DLD1 (cell line): ENCODE results near the gene DENND6A.
"Not testable (repeated sequence)": the region's sequence is repeated elsewhere in the genome, so short reads cannot be mapped to it uniquely, and the experiment has no call there.

ENCODE experiments used
- in situ Hi-C: cut with HindIII; loops from 2 replicates; pipeline ENCODE4 v1.10.0; 2017; ENCODE audit warnings: low sequenced_read_pairs

DENND6A gene

DNA sequence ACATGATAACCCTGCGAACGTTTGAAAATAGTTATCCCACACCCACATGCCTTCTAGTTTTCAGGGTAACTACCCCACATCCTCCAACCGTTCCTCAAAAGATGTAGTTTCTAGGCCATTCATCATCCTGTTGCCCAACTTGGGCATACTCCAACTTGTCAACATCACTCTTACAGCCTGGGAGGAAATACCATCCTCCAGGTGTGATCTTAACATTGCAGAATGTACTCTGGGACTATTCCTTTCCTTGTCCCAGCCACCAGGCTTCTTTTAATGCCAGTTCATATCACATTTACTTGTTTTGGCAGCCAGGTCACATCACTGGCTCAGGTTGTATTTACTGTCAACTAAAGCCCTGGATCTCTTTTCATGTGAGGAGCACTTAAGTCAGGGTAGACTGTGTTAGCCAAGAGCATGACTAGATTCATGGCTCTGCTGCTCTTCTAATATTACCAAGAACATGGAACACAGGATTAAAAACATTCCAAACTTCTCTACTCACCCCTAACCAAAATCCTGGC is 4.0 kb upstream of the DENND6A start:
- in situ Hi-C loops: no loop called here

DNA sequence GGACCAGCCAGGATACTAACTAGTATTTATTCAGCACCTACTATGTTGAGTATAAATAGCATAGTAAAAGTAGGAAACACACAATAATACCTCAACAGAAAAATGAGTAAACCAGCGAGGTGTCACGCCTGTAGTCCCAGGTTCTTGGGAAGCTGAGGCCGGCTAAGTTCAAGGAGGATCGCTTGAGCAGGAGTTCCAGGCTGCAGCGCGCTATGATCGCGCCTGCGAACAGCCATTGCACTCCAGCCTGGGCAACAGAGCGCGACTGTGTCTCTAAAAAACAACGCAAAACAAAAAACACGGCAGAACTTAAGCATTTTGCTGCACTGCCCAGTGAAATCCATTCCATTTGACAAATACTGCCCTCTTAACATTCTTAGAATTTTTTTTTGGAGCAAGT is 1.3 kb upstream of the DENND6A start:
- in situ Hi-C loops: no loop called here

DNA sequence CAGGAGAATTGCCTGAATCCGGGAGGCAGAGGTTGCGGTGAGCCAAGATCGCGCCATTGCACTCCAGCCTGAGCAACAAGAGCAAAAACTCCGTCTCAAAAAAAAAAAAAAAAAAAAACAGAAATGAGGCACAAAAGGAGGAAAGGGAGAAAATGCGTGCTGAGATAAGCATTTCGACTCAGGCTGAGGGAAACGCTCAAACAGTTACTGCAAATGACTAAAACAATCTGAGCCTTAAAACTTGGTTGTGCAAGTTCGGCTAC is 813 bp downstream of the DENND6A start:
- in situ Hi-C loops: not testable (repeated sequence)

DNA sequence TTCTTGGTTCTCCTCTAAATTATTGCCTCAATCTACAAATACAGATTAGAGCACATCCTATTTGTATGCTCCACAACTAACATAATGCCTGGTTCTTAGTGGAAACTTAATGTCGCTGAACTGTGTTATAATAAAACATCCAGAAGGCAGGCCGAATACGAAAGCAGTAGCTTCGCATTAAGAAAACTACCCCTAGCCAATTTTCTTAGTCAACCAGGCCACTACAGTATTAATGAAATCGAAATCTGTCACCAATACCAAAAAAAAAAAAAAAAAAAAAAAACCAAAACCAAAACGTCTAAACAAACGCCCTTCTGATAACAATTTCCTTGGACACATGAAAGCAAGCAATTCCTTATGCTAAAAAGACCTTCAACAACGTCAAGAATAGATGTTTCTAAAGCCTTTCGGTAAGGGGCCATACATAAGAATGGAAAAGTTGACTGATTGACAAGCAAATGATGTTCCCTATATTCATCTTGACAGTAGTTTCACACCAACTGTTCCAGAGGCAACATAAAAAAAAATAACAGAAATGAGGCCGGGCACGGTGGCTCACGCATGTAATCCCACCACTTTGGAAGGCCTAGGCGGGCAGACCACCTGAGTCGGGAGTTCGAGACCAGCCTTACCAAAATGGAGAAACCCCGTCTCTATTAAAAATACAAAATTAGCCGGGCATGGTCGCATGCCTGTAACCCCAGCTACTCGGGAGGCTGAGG is 1.3 kb downstream of the DENND6A start:
- in situ Hi-C loops: no loop called here

DNA sequence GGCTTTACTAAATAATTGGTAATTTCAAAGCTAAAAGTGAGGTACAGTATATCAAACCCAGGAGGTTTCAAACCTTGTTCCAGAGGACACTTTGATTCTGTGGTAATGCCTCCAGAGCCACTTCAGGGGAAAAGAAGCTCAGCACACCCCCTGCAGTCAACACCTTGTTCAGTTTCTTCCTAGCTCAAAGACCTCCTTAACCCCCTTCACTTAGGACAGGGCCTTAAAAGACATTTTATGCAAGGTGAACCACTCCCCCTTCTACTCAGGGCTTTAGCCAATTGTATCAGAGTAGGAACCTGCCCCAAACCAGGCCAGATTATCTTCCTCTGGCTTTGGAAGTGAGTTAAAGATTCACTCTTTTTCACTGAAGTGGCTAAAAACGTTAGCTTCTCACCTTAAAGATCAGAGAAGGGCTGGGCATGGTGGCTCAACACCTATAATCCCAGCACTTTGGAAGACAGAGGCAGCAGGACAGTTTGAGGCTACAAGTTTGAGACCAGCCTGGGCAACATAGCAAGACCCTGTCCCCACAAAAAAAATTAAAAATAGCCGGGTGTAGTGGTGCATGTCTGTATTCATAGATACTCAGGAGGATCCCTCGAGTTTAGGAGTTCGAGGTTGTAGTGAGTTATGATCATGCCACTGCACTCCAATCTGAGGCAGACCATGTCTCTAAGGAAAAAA is 3.4 kb downstream of the DENND6A start:
- in situ Hi-C loops: no loop called here

DNA sequence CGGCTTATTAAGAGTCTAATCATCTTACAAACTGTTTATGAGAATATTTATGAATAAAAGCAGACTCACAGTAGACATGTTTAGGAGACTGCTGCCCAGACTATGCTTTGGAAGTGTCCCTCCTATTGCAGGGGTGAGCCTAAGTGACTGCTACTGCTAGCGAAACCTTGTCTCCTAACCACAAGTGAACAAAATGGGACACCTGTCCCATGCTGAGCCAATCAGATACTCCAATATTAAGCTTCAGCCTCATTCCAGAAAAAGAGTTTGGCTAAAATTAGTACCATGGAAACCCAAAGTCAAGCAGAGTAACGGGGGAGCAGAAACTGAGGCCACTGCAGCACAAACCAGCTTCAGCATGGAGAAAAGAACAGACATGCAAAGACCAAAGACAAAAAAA is 4.6 kb downstream of the DENND6A start:
- in situ Hi-C loops: no loop called here

DNA sequence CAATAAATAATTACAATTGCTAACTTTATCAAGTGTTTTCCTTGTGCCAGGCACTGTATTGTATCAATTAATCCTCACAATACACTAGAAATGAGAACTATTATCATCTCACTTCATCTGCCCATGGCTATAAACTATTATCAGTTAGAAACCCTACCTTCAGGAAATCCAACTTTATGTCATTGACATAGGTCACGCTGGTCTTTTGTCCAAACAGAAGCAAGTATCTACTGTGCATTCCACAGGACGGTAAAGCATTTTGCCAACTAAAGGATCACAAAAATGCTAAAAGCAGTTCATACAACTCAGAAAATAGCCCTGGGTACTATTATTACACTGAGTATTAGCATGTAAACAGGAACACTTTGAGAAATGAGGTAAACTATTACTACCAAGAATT is 9.6 kb downstream of the DENND6A start:
- in situ Hi-C loops: no loop called here

DNA sequence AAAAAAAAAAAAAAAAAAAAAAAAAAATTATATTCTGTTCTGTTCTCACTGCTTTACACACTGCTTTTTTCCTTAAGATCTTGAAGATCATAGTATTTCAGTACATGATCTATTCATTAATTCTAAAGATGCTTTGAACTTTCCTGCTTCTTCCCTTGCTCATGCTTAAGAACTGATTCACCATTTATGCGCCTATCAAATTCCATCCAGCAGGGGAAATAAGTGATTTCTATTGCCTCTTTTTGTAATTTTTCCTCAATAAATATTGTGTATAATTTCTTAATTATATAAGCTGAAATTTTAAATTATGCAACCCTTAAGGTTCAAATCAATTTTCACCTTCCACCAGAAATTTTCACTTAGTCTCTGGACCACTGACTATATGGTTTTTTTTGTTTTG is 10.6 kb downstream of the DENND6A start:
- in situ Hi-C loops: no loop called here

DNA sequence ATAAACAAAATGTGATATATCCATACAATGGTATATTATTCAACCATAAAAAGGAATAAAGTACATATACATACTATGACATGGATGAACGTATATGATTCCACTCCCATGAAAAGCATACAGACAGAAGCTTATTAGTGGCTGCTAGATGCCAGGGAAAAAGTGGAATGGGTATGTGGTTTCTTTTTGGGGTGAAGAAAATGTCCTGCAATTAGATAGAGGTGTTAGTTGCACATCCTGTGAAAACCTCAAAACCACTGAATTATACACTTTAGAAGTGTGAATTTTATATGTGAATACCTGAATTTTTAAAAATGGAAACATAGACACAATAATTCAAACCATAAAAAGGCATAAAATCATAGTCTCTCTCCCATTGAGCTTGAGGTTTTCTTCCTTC is 11.2 kb downstream of the DENND6A start:
- in situ Hi-C loops: no loop called here

DNA sequence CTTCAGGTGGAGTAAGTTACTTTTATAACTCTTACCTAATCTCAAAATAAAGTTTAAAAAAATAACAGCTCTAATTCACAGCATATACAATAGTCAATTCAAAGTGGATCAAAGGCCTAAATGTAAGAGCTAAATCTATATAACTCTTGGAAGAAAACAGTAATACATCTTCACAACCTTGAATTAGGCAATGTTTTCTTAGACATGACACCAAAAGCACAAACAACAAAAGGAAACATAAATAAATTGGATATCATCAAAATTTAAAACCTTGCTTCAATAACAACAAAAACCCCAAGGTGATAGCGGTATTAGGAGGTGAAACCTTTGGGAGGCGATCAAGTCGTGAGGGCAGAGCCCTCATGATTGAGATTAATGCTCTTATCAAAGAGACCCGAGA is 12.8 kb downstream of the DENND6A start:
- in situ Hi-C loops: no loop called here

DNA sequence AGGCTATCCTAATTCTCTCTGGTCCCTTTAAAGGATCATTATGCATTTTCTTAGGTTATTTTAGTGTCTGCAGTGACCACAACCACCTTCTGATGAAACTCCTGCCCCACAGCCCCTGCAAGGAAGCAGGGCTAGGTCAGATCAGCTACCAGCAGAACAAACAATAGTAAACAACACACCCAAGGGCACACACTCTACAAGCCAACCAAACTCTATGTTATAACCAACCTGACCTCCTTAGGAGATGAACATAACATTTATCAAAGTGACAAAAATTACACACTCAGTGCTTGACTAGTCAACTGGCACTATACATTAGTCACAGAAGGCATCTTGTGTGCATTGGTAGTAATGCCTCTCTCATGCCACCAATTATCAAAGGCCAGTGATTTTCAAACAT is 17.3 kb downstream of the DENND6A start:
- in situ Hi-C loops: no loop called here

DNA sequence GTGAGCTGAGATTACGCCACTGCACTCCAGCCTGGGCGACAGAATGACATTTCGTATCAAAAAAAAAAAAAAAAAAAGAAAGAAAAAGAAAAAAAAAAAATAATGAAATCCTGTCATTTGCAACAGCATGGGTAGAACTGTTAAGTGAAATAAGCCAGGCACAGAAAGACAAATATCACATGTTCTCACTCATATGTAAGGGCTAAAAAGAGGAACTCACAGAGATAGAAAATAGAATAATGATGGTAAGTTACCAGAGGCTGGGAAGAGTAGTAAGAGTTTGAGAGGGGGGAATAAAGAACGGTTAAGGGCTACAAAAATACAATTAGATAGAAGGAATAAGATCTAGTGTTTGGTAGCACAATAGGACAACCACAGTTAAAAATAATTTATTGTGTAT is 19.7 kb downstream of the DENND6A start:
- in situ Hi-C loops: no loop called here

DNA sequence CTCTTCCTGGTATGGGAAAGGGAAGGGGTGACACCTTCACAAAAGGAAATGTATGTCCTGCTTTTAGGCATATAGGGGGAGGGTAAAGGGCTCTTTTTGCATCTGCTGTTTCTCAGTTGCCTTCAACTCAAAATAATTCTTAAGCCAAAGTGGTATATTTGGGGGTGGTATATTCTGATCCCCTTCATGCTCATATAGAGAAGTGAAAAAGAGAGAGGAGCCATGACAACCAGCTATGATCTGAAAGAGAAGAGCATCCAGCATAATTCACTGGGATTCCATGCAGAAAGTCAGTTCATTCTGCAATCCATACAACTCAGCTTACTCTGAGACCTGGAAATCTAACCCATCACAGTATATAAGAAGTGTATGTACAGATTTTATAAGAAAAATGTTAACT is 22.3 kb downstream of the DENND6A start:
- in situ Hi-C loops: no loop called here

DNA sequence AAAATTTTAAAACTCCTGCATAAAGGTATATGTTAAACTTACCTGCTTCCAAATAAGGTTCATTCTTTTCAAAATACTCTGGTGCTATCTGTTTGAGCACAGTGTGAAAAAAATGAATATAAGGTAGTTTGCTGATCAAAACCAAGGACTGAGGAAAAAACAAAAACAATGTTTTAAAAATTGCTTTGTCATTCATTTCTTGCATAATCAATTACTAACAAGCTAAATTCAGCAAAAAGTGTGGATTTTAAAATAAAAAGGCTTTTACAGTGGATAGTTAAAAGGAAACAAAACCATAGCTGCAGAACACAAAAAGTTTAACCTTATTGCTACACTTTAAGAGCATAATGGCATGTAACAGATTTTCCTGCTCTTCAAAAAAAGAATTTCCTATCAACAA is 31.5 kb downstream of the DENND6A start:
- in situ Hi-C loops: no loop called here

DNA sequence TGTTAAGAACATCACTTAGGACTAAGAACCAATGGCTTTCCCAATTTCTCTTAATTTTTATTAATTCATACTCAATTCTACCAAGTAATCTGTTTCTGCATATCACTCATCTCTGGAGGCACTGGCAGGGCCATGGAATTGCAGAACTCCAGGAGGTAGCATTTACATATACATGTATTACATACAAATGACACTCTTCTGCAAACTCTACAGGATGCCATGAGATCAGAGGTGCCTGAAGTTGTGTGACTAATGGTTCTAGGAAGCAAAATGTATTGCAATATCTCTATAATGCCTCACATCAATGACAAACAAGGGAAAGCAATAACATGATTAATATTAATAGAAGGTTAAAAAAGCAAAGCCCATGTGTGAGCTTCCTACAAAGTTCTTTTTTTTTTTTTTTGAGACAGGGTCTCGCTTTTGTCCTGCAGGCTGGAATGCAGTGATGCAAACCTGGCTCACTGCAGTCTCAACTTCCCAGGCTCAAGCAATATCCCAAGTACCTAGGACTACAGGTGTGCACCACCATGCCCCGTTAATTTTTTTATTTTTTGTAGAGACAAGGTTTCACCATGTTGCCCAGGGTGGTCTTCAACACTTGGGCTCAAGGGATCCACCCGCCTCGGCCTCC is 33.0 kb downstream of the DENND6A start:
- in situ Hi-C loops: no loop called here

DNA sequence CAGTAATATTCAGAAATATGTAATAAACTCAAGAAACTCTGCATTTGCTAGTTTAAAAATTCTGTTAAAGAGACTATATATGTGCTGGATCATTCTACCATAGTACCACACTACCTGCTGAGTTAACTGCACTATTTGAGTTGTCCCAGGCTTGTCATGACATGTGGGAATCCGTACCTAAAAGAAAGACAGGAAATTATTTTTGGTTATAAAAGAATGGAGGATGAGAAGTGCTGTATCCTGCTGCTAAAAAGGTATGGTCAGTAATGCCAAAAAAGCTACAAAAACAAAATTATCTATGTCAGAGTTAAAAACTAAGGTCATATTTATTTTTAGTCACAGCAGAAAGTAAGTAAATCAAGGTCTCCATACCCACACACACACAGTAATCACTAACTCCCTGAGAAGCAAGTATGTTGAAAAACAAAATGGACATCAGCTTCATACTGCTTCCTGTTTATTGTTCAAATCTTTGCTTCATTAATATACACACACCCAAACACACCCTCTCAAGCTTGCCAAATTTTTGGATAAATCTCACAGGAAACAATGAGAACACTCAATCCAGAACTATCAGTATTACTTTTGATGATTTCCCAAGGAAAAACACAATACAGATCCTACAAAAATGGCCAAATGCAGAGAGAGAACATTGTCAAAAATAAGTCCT is 33.7 kb downstream of the DENND6A start:
- in situ Hi-C loops: no loop called here

DNA sequence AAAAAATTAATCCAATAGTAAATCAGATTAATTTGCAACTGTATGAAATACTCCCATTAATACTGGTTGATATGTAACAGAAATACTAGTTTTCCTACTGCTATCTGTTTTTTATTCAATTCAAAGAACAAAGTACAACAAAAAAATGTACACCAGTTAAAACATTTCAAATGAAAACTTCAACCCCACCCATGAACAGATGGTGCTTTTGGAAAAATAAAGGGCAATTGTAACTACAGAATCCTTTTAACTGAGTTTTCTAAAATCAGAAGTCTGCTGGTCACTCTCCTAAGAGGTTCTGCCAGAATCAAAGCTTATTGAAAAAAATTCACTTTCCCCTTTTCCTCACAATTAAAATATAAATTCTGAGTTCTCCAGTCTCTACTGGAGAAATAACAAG is 34.3 kb downstream of the DENND6A start:
- in situ Hi-C loops: no loop called here

DNA sequence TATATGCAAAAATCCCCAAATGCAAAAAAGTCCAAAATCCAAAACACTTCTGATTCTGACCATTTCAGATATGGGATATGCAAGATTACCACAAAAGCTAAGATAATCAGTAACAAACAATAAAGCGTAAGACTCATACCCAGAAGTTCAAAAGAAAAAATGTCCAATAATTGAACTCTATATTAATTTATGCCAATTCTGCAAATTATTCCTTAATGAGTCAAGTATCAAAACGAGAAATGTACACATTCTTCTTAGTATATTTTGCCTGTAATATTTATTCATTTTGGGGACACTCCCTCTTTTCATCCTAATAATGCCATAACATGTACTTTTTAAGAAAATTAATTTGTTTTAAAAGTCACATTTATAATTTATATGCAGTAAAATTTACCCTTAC is 37.1 kb downstream of the DENND6A start:
- in situ Hi-C loops: no loop called here

DNA sequence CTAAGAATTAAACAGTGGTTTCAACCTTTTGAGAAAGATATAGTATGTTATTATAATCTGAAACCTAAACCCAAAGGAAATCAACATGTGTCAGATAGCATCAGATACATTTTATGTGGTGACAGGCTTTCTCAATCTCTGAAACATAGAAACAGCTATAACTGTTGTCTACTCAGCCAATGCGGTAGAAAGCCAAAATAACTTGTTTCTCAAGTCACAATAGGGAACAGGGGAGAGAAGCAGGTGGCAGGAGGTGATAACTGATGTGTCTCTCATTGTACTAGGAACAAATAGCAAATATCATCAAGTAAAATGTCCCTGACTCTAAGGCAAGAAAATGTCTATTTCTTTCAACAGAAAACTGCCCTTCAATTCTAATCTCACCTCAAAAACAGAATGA is 38.6 kb downstream of the DENND6A start:
- in situ Hi-C loops: no loop called here

DNA sequence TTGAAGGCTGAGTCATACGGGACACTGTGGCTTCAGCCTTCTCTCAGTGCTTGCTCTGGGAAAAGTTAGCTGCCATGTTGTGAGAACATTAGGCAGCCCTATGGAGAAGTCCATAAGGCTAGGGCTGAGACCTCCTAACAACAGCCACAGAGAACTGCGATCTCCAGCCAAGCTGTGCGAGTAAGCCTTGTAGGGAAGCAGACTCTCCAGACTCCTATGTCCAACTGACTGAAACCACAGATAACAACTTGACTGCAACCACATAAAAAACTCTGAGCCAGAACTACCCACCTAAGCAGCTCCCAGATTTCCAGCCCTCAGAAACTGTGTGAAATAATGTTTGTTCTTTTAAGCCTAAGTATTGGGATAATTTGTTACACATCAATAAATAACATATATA is 40.7 kb downstream of the DENND6A start:
- in situ Hi-C loops: no loop called here

DNA sequence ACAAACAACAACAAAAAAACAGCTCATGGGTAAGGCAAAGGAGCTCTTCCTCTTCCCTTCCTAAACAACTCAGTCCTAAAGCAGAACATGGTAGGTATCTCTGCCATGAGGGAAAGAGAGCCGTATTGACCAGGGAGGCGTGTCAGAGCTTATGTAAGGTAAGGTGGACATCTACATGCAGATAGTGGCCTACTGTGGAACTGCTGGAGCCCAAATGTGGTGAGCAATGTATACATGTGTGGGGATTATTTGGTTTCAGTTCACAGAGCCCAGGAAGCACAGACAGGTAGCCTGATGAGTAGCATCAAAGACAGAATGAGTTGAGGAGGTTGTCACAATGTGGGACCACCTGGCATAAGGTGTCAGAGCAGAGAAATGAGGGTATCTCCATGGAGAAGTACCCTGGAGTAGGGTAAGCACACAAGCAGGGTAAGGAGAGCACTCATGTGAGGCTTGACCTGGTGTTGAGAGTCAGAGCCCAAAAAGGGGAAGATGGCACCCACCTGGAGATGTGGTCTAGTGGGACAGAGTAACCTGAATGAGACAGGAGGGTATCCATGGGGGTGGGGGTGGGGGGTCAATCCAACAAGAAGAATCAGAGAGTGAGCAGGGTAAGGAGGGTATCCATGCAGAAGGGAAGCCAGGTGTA is 45.5 kb downstream of the DENND6A start:
- in situ Hi-C loops: no loop called here
